ENCODE results near the gene FAM200C.

GRCh38 chr5:160348080-160348479 is 51.8 kb downstream of the FAM200C start:
- TF ChIP-seq EZH2phosphoT487 (IDR thresholded peaks at IDR 0.05; ENCODE audit: borderline replicate concordance), result no peak
- TF ChIP-seq EZH2 (IDR thresholded peaks at IDR 0.05), result no peak
- TF ChIP-seq CTCF (IDR thresholded peaks at IDR 0.05 in 2 of 3, conservative IDR thresholded peaks at IDR 0.05 in 1 of 3; ENCODE audit: borderline replicate concordance in 1 of 3, insufficient read depth in 1 of 3, low read depth in 2 of 3, low read length in 2 of 3), result no peak
- no peak for TF ChIP-seq FOSL1 (IDR thresholded peaks at IDR 0.05; ENCODE audit: low read depth)
